Transverse colon (tissue), 4 donors: Measurements from ENCODE around the gene RTN4RL1. TPM values are rescaled to one million over a fixed set of nuclear protein-coding genes. Genes with fewer than 3 reads are reported as not detected.

ENCODE experiments used
- DNase-seq: peaks from one replicate; pipeline ENCODE4 v3.0.0-alpha.2; 2019
- H3K27ac ChIP-seq, 4 donors: fragments of 200-600 bp; sonication (generic); 2 replicates each; pipeline ENCODE4 v1.5.1; 2016 to 2018; ENCODE audit warnings: inconsistent platforms in 4 of 4
- H3K27me3 ChIP-seq: fragments of 200-600 bp; sonication (generic); 2 replicates; pipeline ENCODE4 v1.5.1; 2017; ENCODE audit warnings: inconsistent platforms
- H3K36me3 ChIP-seq, 4 donors: fragments of 200-600 bp; sonication (generic); 2 replicates each; pipeline ENCODE4 v1.5.1; 2017 to 2019; ENCODE audit warnings: inconsistent platforms in 4 of 4
- H3K4me1 ChIP-seq, 4 donors: fragments of 200-600 bp; sonication (generic); 2 replicates each; pipeline ENCODE4 v1.5.1; 2017 to 2020; ENCODE audit warnings: inconsistent platforms in 4 of 4
- H3K4me3 ChIP-seq, 4 donors: fragments of 200-600 bp; sonication (generic); 1 replicate in 1 of 4; 2 replicates in 3 of 4; pipeline versions ENCODE4 v1.5.1 to v1.6.1; 2017 to 2019; ENCODE audit warnings: inconsistent platforms in 4 of 4
- H3K9me3 ChIP-seq, 2 donors: fragments of 200-600 bp; sonication (generic); 2 replicates each; pipeline ENCODE4 v1.5.1; 2017 to 2019; ENCODE audit warnings: inconsistent platforms in 2 of 2
- EP300 ChIP-seq: sonication (generic); formaldehyde crosslinking; IDR thresholded peaks from one replicate; pipeline ENCODE4 v1.6.1; 2017; ENCODE audit warnings: antibody characterized with exemption, low read depth
- POLR2A ChIP-seq: fragments of 450-650 bp; IDR thresholded peaks from one replicate; pipeline ENCODE4 v1.6.1; 2016; ENCODE audit warnings: antibody characterized with exemption, mild to moderate bottlenecking, moderate library complexity
- POLR2AphosphoS5 ChIP-seq, 3 donors: sonication (generic); formaldehyde crosslinking; IDR thresholded peaks; one replicate each; pipeline ENCODE4 v1.6.1; 2016; ENCODE audit warnings: antibody characterized with exemption in 3 of 3
- WGBS, 2 donors: methylation state at CpG; one replicate each; pipeline ENCODE4 v1.1.5; 2018; ENCODE audit warnings: low coverage in 1 of 2; 5-methylcytosine and 5-hydroxymethylcytosine counted together
- in situ Hi-C, 4 donors: fragments of 200-750 bp; cut with MboI; loops; one replicate each; pipeline versions ENCODE4 v1.15.0 to v1.15.1; 2017; ENCODE audit warnings: low sequenced_read_pairs in 3 of 4, low pct_ligation_motif_present in 1 of 4, low pct_unique_long_range_greater_than_20kb in 1 of 4
- intact Hi-C: fragments of 100-400 bp; cut with DNase I; formaldehyde crosslinking; loops from one replicate; pipeline ENCODE4 v1.15.1; 2023; ENCODE audit warnings: low total_unique reads
- total RNA-seq, 4 donors: library from RNA; depleted of rRNA; stranded (reverse); fragments of >200 nt; gene quantifications; one replicate each; pipeline ENCODE4 v1.1.0, GENCODE V29; 2016
- TF ChIP-seq, protein P1 (sequence below), 5 experiments: fragments of 200-600 bp in 3 of 5; fragments of 450-650 bp in 2 of 5; sonication (generic) in 3 of 5; IDR thresholded peaks; 1 replicate in 2 of 5; 2 replicates in 3 of 5; pipeline ENCODE4 v1.5.1; 2016 to 2017; ENCODE audit warnings: antibody characterized with exemption in 5 of 5, inconsistent platforms in 3 of 5, mild to moderate bottlenecking in 2 of 5, moderate library complexity in 1 of 5

Gene RTN4RL1
- total RNA-seq, 4 donors from 2014 or later, result 0.27 to 0.60 (median 0.48) TPM; not detected in 1

DNA sequence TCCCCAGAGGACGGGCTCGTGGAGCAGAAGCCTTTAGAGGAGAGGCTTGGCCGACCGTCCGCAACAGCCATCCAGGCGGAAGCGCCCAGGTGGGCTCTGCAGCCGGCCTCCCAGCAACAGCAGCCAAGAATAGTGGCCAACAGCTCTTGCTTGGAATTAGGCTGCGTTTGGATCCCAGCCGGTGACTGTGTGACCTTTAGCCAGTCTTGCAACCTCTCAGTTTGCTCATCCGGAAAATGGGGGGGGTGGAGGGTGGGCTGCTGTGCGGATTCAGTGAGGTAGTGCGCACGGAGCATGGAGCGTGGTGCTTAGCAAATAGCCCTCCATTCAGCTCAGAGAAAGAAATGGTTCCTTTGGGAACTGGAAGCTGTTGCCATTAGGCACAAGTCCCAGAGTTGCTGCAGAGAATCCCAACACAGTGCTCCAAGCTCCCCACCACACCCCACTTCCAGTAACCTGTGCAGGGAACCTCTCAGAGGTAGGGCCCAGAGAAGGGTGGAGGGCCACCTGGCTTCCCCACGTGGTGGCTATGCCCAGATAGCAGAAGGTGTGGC is 46.7 kb downstream of the RTN4RL1 start:
- intact Hi-C loops, result no loop called here
- H3K36me3 ChIP-seq, result no peaks in the 10 kb centered on the region
- 74% methylated on average over 16 of the region's 16 CpGs; no CpG with 5 or more reads in 1 of the 2 donors for WGBS, 2 donors
- no peak overlapping the region for H3K4me3 ChIP-seq
- in situ Hi-C loops, result no loop called here
- H3K9me3 ChIP-seq, result no peaks in the 10 kb centered on the region
- DNase-seq, result no peak
- H3K27ac ChIP-seq, result no peak overlapping the region
- peaks cover 52% of the 10 kb centered on the region for H3K27me3 ChIP-seq
- TF ChIP-seq, protein P1, sequence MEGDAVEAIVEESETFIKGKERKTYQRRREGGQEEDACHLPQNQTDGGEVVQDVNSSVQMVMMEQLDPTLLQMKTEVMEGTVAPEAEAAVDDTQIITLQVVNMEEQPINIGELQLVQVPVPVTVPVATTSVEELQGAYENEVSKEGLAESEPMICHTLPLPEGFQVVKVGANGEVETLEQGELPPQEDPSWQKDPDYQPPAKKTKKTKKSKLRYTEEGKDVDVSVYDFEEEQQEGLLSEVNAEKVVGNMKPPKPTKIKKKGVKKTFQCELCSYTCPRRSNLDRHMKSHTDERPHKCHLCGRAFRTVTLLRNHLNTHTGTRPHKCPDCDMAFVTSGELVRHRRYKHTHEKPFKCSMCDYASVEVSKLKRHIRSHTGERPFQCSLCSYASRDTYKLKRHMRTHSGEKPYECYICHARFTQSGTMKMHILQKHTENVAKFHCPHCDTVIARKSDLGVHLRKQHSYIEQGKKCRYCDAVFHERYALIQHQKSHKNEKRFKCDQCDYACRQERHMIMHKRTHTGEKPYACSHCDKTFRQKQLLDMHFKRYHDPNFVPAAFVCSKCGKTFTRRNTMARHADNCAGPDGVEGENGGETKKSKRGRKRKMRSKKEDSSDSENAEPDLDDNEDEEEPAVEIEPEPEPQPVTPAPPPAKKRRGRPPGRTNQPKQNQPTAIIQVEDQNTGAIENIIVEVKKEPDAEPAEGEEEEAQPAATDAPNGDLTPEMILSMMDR (IDR thresholded peaks at IDR 0.05), result no peak
- TF ChIP-seq POLR2A (no peak), POLR2AphosphoS5 (IDR thresholded peaks at IDR 0.05) (no peak), EP300 (no peak)
- H3K4me1 ChIP-seq, result peaks cover 0 to 2% (median 0%) of the 10 kb centered on the region in 4 donors

DNA sequence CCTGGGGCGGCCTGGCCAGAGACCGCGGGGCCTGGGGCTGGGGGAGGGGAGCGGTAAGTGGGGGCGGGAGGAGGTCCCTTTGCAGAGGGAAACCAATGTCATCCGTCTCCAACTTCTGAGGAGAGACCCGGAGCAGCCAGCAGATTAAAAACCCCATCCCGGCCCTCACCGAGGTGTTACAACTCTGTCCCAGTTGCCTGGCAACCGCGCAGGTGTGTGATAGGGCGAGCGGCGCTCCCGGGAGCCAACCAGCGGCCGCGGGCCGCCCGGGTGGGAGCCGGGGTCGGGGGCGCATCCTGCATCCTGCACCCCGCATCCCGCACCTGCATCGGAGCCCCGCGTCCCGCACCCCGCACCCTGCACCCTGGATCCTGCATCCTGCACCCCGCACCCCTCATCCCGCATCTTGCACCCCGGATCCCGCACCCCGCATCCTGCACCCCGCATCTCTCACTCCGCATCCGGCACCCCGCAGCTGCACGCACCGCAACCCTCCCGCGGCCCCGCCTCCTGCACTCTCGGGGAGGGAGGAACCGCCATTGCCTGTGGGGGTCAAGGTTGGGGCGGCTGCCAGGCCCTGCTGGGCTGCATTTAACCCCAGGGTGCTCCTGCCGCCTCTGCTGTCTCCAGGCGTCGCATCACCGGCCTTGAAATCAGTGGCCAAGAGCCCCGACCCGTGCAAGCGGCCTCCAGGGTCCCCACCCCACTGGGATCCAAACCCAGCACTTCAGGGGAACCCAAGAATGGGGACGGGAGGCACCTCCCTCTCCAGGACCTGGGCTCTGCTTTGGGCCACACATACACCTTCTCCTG is 47.3 kb downstream of the RTN4RL1 start:
- Histone ChIP-seq H3K36me3 (no peaks in the 10 kb centered on the region), H3K4me1 (peaks cover 0 to 2% (median 0%) of the 10 kb centered on the region in 4 donors), H3K27me3 (peaks cover 51% of the 10 kb centered on the region), H3K27ac (no peak overlapping the region), H3K9me3 (no peaks in the 10 kb centered on the region), H3K4me3 (no peak overlapping the region)
- 25% methylated on average over 54 of the region's 55 CpGs; no CpG with 5 or more reads in 1 of the 2 donors for WGBS, 2 donors
- in situ Hi-C loops, result no loop called here
- DNase-seq, result no peak
- TF ChIP-seq, protein P1 (IDR thresholded peaks at IDR 0.05), result no peak
- TF ChIP-seq POLR2AphosphoS5 (IDR thresholded peaks at IDR 0.05) (no peak), POLR2A (no peak), EP300 (no peak)
- intact Hi-C loops, result no loop called here

DNA sequence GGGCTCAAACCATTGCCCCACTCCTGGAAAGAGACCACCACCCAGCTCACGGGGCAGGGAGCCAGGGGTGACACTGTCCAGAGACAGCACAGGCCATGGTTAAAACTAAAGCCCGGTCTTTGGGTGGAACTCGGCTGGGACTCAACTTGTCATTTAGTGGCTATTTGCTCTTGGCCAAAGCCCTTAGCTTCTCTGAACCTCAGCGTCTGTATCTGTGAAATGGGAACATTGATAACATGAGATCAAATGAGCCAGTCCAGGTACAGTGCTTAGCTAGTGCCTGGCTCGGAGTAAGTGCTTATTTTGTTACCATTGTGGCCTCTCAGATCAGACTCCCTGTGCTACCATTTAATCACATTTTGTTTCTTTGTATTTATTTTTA is 48.5 kb downstream of the RTN4RL1 start:
- in situ Hi-C loops, result no loop called here
- Histone ChIP-seq H3K4me1 (peaks cover 0 to 2% (median 0%) of the 10 kb centered on the region in 4 donors), H3K27ac (no peak overlapping the region), H3K36me3 (no peaks in the 10 kb centered on the region), H3K27me3 (peaks cover 48% of the 10 kb centered on the region), H3K4me3 (no peak overlapping the region), H3K9me3 (no peaks in the 10 kb centered on the region)
- DNase-seq, result no peak
- 77% methylated on average over 5 of the region's 5 CpGs; no CpG with 5 or more reads in 1 of the 2 donors for WGBS, 2 donors
- TF ChIP-seq POLR2A, result no peak
- intact Hi-C loops, result no loop called here

DNA sequence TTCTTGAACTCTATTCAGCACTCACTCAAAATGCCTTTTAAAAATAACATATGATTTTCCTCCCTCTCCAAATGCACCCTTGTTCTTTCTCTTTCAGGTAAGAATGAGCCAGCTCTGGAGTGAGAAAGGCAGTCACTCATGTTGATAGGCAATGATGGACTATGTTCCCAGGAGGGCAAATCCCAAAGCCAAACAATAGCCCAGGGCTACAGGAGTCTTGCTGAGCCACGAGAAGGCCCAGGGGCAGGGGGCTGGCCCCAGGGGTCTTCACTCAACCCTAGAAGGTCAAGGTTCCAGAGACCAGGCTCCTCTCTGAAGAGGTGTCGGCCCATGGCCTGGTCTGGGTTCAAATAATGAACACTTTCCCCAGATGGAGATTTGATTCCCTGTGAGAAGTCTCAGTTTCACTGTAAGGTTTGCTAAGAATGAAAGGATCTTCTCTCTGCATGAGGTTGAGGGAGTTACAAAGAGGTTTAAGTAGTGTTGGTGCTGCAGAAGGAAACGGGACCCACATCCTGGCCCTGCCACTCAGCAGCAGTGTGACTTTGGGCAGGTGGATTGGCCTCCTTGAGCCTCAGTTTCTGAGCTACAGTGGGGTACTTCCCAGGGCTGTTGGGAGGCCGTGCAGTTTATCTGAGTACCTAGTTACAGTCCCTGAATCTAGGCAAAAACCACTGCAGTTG is 49.0 kb downstream of the RTN4RL1 start:
- no peaks in the 10 kb centered on the region for H3K36me3 ChIP-seq
- no peak for TF ChIP-seq POLR2A
- TF ChIP-seq, protein P1 (IDR thresholded peaks at IDR 0.05), result no peak
- TF ChIP-seq POLR2AphosphoS5 (IDR thresholded peaks at IDR 0.05), result no peak
- no peak for TF ChIP-seq EP300
- intact Hi-C loops, result no loop called here
- no peak for DNase-seq
- in situ Hi-C loops, result no loop called here
- H3K27me3 ChIP-seq, result peaks cover 48% of the 10 kb centered on the region
- 58% methylated on average over 4 of the region's 4 CpGs; no CpG with 5 or more reads in 1 of the 2 donors for WGBS, 2 donors
- no peak overlapping the region for H3K4me3 ChIP-seq
- no peaks in the 10 kb centered on the region for H3K9me3 ChIP-seq
- no peak overlapping the region for H3K27ac ChIP-seq
- no peaks in the 10 kb centered on the region for H3K4me1 ChIP-seq
